OCI-LY7 (cell line): Measurements from ENCODE around the gene DPYSL5. TPM values are rescaled to one million over a fixed set of nuclear protein-coding genes. Genes with fewer than 3 reads are reported as not detected.

ENCODE experiments used
- BruUV-seq: library from RNA; stranded (reverse); fragments of 400-500 nt; replicated peaks from 2 replicates; lab custom pipeline; 2021; lab: Mats Ljungman, UMichigan
- CTCF ChIA-PET: fragments of 300-600 bp; sonication (Branson Sonifier 250); formaldehyde crosslinking; loops from one replicate; lab custom pipeline; 2022; ENCODE audit warnings: antibody characterized with exemption; ENCODE audit not compliant: unreplicated experiment; lab: Charles Lee
- POLR2A ChIA-PET: fragments of 300-600 bp; sonication (Branson Sonifier 250); formaldehyde crosslinking; loops from one replicate; lab custom pipeline; 2022; ENCODE audit warnings: antibody characterized with exemption; lab: Charles Lee
- DNase-seq: peaks from one replicate; pipeline ENCODE4 v3.0.0-alpha.2; 2015; ENCODE audit warnings: low spot score
- H2AFZ ChIP-seq: fragments of 200-600 bp; sonication (generic), shearing (Covaris generic); 2 replicates; pipeline ENCODE4 v1.6.1; 2014; ENCODE audit warnings: mild to moderate bottlenecking, antibody characterized with exemption, low read length, moderate library complexity
- H3K27ac ChIP-seq: fragments of 200-600 bp; sonication (generic); 2 replicates; pipeline ENCODE4 v1.5.1; 2014; ENCODE audit warnings: mixed run types, low read depth, mild to moderate bottlenecking, moderate library complexity, low read length, inconsistent platforms; ENCODE audit not compliant: poor library complexity, severe bottlenecking
- H3K36me3 ChIP-seq: fragments of 200-600 bp; sonication (generic); 2 replicates; pipeline ENCODE4 v1.6.1; 2014; ENCODE audit warnings: mild to moderate bottlenecking, antibody characterized with exemption, low read length, moderate library complexity, mixed read lengths; ENCODE audit not compliant: insufficient read depth
- H3K4me1 ChIP-seq: fragments of 200-600 bp; sonication (generic); 2 replicates; pipeline ENCODE4 v1.5.1; 2014; ENCODE audit warnings: mild to moderate bottlenecking, low read length; ENCODE audit not compliant: insufficient read depth, poor library complexity, severe bottlenecking
- H3K4me2 ChIP-seq: fragments of 200-600 bp; sonication (generic); 2 replicates; pipeline ENCODE4 v1.6.1; 2014; ENCODE audit warnings: mild to moderate bottlenecking, low read length
- H3K4me3 ChIP-seq: fragments of 200-600 bp; sonication (generic); 2 replicates; pipeline ENCODE4 v1.5.1; 2014; ENCODE audit warnings: mild to moderate bottlenecking, low read depth, low read length; ENCODE audit not compliant: poor library complexity, severe bottlenecking
- H3K79me2 ChIP-seq: fragments of 200-600 bp; sonication (generic); 2 replicates; pipeline ENCODE4 v1.6.1; 2016; ENCODE audit warnings: low read depth, mild to moderate bottlenecking, low read length, moderate library complexity, mixed read lengths; ENCODE audit not compliant: insufficient read depth
- H3K9me2 ChIP-seq: fragments of 200-600 bp; sonication (generic); 2 replicates; pipeline ENCODE4 v1.6.1; 2016; ENCODE audit warnings: mild to moderate bottlenecking, low read length, mixed read lengths; ENCODE audit not compliant: insufficient read depth
- H3K9me3 ChIP-seq: fragments of 200-600 bp; sonication (generic); 2 replicates; pipeline ENCODE4 v1.6.1; 2014; ENCODE audit warnings: mild to moderate bottlenecking, mixed run types, low read length, mixed read lengths
- H4K20me1 ChIP-seq: fragments of 200-600 bp; sonication (generic); 2 replicates; pipeline ENCODE4 v1.6.1; 2014; ENCODE audit warnings: mild to moderate bottlenecking, antibody characterized with exemption, low read length, moderate library complexity, mixed read lengths; ENCODE audit not compliant: insufficient read depth
- CTCF ChIP-seq: fragments of 200-600 bp; sonication (generic); conservative IDR thresholded peaks from 2 replicates; pipeline ENCODE4 v1.5.1; 2014; ENCODE audit warnings: mild to moderate bottlenecking, antibody characterized with exemption, low read length, moderate library complexity, mixed read lengths
- EZH2phosphoT487 ChIP-seq: fragments of 200-600 bp; sonication (generic); IDR thresholded peaks from 2 replicates; pipeline ENCODE4 v1.6.1; 2018; ENCODE audit warnings: low read depth, borderline replicate concordance, mild to moderate bottlenecking, mixed run types, antibody characterized with exemption, low read length, moderate library complexity, mixed read lengths
- intact Hi-C: fragments of 100-400 bp; cut with micrococcal nuclease; formaldehyde crosslinking; loops from one replicate; pipeline ENCODE4 v1.10.0; 2022; ENCODE audit not compliant: unreplicated experiment
- total RNA-seq, 2 experiments: library from RNA; depleted of rRNA in 1 of 2; stranded (reverse); fragments of >200 nt in 1 of 2; shearing (Covaris generic) in 1 of 2; gene quantifications; 2 replicates each; pipeline ENCODE4 v1.2.3, GENCODE V29; 2014 to 2022

Gene DPYSL5
- total RNA-seq, 2 experiments from 2014 or later, result not detected

GRCh38 chr2:26977012-26977411 lies 129.1 kb downstream of the DPYSL5 start:
- no peaks in the 10 kb centered on the region for H3K9me2 ChIP-seq
- no peak overlapping the region for H2AFZ ChIP-seq
- TF ChIP-seq EZH2phosphoT487 (no peak), CTCF (no peak)
- H3K9me3 ChIP-seq, result no peaks in the 10 kb centered on the region
- H4K20me1 ChIP-seq, result no peaks in the 10 kb centered on the region
- POLR2A ChIA-PET, result interaction anchor here (1.0 kb wide), 1 partner anchor 13 kb away, joined by 3 read pairs; no protein-coding TSS in a partner anchor
- no peak overlapping the region for H3K4me2 ChIP-seq
- CTCF ChIA-PET, result no interaction called here
- DNase-seq, result no peak
- no peaks in the 10 kb centered on the region for H3K36me3 ChIP-seq
- no peaks in the 10 kb centered on the region for H3K79me2 ChIP-seq
- H3K4me3 ChIP-seq, result no peak overlapping the region
- no peaks in the 10 kb centered on the region for H3K4me1 ChIP-seq
- no peak overlapping the region for H3K27ac ChIP-seq
- intact Hi-C loops, result no loop called here
- no TSS peak for BruUV-seq

GRCh38 chr2:26978061-26978596 lies 130.2 kb downstream of the DPYSL5 start:
- POLR2A ChIA-PET, result interaction anchor here (0.6 to 0.7 kb wide), 2 partner anchors 30 to 137 kb away, joined by 3 read pairs; no protein-coding TSS in a partner anchor
- no TSS peak for BruUV-seq
- intact Hi-C loops, result no loop called here

More at GRCh38 chr2:26978061-26978596, 130.2 kb downstream of the DPYSL5 start:
- Histone ChIP-seq H3K4me2 (no peak overlapping the region), H3K9me2 (no peaks in the 10 kb centered on the region), H3K4me3 (no peak overlapping the region), H2AFZ (no peak overlapping the region), H3K36me3 (no peaks in the 10 kb centered on the region), H4K20me1 (no peaks in the 10 kb centered on the region), H3K9me3 (no peaks in the 10 kb centered on the region), H3K79me2 (no peaks in the 10 kb centered on the region), H3K4me1 (no peaks in the 10 kb centered on the region), H3K27ac (no peak overlapping the region)
- CTCF ChIA-PET, result no interaction called here
- DNase-seq, result no peak
- no peak for TF ChIP-seq EZH2phosphoT487
- no peak for TF ChIP-seq CTCF
